ENCODE measurements around the gene UBE2U.

DNA sequence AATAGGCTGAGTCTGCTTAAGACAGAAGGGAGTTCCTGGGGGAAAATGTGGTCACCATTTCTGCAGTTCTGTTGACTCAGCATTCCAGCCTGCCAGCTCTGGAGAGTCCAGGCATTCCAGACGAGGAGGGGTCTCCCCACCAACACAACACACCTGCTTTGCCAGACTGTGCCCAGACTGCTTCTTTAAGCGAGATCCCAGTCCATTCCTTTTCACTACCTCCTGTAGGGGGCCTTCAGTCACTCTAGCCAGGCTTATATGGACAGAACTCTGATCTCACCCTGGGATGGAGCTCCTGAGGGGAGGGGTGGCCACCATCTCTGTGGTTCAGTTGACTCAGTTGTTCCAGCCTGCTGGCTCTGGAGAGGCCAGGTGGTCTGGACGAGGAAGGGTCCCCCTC, 48.5 kb downstream of the UBE2U start:
- TF ChIP-seq EZH2phosphoT487 (IDR thresholded peaks at IDR 0.05; ENCODE audit: insufficient read depth, low read depth), result no peak
- TF ChIP-seq EZH2 (IDR thresholded peaks at IDR 0.05; ENCODE audit: insufficient read depth, poor library complexity, severe bottlenecking), result no peak

All from GM23248 (cell line).